ENCODE data around the gene NAA25.

Gene NAA25

DNA sequence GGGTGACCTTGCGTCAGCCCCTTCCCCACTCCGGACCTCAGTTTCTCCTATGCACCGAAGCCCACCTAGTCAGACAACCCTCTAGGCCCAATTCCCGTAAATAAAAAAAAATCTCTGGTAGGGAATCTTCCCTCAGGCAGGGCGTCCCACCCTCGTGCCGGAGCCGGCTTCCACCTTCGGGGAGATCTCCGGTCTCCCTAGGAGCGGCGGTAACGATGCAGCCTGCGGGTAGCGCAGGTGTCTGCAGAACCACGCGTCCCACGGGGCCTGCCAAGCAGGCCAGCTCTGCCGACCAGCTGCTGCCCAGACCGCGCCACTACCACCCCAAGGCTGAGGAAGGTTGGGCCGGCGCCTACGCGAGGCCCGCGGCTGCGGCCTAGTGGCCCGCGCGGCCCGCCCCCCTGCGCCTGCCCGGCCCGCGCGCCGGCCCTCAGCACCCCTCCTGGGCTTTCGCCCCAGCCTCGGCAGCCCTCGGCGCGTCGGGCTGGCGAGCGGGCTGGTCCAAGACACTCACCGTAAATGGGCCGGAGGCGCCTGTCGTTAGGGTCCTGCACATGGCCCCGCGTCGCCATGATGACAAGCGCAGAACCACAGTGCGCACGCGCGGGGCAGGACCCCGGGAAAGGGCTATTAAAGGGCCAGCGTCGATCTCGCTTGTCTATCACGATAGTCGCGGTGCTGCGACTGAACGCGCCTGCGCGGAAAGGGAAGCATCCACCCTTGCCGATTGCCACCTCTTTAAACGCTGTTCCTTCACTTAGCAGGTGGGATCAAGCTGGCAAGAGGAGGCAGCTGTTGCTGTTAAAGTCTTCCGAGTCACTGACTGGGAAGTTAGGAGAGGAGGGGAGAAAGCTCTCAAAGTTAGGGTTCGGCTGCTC, at the start of gene NAA25:
TSS of gene NAA25 (minus strand) at position 582 of the 878 bp plus-strand sequence. CDS start at position 572, 10 bp downstream.
- no peak for FAIRE-seq

DNA sequence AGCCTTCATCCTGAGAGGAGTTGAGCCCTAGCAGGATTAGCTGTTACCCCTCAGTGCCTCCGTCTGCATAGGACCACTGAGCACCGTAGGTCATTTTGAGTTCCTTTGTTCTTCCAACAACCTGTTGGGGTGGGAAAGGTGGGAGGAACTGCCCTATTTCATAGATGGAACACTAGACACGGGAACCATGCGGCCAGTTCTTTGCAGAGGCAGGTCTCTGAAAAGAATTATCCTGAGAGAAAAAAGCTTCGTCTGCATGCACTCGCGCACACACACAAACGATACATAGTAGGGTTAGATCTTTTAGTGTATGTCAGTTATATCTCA, 45.3 kb upstream of the NAA25 start:
- FAIRE-seq: no peak

DNA sequence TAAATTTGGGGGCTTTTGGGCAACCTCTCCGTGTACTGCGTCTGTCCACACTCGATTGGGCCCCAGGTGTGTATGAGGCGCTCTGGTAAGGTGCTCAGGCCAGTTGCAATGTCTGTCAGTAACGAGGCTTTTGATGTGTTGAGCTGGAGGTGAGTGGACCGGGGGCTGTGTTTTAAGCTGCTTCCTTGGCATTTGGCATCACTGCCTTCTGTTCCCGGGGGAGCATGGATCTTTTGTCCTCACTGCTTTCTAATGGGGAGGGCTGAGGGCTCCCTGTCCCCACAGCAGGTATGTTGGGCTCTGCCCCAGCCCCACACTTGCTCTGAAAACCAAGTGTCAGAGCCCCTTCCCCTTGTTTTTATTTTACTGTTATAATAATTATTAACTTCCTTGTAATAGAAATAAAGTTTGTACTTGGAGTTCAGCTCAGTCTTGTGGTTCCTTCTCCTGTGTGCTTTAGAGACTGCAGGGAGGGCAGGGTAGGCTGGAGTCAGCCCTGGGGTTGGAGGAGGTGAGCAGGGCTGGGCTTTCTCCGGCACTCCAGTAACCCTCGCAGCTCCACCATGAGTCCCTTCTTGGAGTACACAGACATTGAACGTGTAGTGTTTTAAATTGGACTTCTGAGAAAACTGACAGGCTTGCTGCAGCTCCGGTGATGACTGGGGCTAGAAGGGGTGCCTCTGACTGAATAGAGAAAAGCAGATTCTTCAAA, 44.8 kb upstream of the NAA25 start:
- no peak for FAIRE-seq

DNA sequence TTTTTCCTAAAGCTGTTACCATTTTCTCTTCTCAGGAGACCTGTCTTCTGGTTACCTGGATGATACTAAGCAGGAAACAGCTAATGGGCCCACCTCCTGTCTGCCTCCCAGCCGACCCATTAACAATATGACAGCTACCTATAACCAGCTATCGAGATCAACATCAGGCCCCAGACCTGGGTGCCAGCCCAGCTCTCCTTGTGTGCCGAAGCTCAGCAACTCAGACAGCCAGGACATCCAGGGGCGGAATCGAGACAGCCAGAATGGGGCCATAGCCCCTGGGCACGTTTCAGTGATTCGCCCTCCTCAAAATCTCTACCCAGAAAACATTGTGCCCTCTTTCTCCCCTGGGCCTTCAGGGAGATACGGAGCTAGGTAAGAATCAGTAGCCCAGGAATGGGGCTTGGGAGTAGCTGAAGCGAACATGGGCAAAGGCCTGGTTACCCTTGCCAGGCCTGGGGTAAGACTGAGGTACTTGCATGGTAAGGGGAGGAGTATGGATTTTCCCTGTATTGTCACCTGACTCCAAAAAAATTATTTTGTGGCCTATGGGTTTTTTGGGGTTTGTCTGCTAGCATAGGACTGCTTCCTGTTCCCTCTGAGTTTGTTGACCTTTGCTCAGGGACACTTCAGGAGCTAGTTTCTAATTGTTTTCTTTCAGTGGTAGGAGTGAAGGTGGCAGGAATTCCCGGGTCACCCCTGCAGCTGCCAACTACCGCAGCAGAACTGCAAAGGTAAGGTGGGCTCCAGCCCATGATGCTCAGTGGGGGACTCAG, 43.4 kb upstream of the NAA25 start:
- no peak for FAIRE-seq

DNA sequence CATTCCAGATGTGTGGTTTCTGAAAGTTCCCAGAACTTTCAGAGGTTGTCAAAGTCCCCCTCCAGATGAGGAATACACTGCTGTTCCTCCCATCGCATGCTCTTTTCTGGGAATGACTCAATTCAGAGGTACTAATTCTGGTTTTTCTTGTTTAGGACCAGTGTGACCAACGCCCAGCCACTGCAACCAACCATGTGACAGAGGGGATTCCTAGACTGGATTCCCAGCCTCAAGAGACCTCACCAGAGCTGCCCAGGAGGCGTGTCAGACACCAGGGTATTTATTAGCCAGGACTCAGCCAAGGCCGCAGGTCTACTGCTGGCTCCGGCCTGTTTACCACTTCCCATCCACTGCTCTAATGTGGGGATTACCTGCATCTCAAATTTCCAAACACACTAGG, 41.0 kb upstream of the NAA25 start:
- no peak for FAIRE-seq

DNA sequence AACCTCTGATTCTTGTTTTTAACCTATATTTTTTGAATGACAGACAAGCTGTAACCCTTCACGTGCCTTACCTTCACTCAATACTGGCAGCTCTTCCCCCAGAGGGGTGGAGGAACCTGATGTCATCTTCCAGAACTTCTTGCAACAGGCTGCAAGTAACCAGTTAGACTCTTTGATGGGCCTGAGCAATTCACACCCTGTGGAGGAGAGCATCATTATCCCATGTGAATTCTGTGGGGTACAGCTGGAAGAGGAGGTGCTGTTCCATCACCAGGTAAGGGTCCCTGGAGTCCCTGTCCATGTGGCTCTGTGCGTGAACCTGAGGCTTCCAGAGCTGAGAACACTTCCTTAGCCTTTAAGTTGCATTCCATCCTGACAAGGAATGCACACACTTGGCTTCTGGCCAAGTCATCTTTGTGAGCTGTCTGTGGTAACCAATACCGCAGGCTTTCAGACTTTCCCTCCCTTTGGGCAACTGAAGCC, 39.5 kb upstream of the NAA25 start:
- FAIRE-seq: no peak

DNA sequence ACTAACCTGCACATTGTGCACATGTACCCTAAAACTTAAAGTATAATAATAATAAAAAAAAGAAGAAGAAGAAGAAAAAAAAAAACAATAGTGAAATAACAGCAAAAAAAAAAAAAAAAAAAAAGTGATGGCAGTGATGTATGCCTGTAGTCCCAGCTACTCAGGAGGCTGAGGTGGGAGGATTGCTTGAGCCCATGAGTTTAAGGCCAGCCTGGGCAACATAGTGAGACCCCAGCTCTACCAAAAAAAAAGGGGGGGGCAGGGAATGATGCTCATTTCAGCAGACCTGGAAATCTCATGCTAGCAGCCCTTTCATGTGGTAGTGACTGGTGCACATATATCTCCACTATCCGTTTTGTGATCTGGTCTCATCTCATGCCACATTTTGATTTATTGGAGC, 37.5 kb upstream of the NAA25 start:
- no peak for FAIRE-seq

DNA sequence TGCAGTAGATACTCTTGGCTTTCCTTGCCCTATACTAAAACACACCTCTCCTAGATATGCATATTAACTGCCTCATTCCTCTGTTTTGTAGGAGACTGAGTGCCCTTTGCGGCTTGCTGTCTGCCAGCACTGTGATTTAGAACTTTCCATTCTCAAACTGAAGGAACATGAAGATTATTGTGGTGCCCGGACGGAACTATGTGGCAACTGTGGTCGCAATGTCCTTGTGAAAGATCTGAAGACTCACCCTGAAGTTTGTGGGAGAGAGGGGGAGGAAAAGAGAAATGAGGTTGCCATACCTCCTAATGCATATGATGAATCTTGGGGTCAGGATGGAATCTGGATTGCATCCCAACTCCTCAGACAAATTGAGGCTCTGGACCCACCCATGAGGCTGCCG, 32.1 kb upstream of the NAA25 start:
- FAIRE-seq: no peak

DNA sequence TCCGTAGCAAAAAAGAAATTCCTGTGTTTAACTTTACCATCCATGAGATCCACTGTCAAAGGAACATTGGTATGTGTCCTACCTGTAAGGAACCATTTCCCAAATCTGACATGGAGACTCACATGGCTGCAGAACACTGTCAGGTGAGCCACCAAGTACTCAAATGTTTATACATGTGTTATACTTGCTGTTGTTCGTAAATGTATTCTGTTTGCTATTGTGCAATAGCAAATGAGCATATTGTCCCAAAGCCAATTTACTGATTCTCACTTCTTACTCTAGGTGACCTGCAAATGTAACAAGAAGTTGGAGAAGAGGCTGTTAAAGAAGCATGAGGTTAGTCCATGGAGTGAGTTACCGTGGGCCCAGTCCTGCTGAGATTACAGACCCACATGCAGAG, 26.1 kb upstream of the NAA25 start:
- FAIRE-seq: no peak

DNA sequence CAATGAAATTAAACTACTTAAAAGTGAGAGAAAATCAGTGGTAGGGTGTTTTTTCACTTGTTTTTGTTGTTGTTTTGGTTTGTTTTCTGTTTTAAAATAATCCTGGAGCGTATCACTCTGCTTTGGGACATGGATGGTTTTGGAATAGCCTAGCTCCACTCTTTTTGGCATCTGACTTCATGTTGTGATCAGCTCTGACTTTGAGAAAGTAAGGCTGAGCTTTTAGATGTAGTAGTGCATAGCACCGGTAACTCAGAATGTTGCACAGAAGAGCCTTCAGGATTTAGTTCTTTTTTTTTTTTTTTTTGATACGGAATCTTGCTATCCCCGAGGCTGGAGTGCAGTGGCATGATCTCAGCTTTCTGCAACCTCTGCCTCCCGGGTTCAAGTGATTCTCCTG, 24.8 kb upstream of the NAA25 start:
- FAIRE-seq: no peak

DNA sequence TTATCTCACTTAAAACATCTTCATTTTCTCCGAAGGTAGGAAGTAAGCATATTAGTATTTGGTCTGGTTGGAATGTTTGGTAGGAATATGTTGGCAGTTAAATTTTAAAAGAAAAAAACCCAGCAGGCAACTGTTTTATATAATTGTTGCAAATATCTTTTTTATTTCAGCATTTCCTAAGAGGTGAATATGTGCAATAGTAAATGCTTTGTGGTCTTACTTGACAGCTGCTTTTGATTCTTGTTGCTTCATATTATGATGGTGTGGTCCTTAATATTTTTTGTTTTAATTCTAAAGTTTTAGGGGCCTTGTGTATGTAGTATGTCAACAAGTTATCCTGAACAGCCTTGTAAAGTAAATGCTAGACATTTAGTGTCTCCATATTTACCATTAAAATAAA, 23.1 kb upstream of the NAA25 start:
- FAIRE-seq: no peak

DNA sequence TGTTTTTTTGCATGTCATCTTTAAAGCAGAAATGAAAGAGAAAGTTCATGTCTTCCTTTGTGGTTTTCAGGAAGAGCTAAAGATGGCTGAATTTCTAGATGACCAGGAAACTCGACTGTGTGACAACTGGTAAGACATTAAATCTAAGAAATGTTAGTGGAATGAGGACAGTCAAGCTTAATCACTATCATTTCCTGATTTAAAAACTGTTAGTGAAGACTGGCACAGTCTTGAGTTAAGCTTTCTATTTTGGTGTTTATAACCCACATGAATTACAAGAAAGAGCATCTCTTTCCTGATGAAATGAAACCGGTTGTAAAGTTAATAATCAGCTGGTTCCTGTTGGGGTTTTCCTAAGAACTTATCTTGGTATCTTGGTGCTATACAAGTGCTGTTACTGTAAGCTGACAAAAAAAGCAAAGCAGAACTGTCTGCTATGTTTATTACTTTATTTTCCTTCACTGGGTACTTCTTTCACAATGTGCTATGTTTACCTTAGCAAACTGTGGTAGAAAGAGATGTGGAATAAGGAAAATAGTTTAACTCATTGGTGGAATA, 21.9 kb upstream of the NAA25 start:
- FAIRE-seq: no peak

DNA sequence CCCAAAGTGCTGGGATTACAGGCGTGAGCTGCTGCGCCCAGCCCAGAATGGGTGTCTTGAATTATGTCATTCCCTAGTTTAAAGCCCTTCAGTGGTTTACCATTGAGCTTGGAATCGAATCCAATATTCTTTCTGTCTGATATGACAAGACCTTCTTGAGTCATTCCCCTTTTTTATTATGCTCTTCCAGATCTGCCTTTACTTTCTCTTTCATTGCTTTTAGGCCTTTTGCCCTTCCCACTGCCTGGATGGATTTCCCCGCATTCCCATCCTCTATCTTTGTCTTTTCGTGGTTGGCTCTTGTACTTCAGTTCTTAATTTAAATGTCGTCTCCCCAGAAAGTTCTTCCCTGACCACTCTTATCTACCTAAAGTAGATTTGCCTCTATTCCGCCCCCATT, 18.3 kb upstream of the NAA25 start:
- no peak for FAIRE-seq

DNA sequence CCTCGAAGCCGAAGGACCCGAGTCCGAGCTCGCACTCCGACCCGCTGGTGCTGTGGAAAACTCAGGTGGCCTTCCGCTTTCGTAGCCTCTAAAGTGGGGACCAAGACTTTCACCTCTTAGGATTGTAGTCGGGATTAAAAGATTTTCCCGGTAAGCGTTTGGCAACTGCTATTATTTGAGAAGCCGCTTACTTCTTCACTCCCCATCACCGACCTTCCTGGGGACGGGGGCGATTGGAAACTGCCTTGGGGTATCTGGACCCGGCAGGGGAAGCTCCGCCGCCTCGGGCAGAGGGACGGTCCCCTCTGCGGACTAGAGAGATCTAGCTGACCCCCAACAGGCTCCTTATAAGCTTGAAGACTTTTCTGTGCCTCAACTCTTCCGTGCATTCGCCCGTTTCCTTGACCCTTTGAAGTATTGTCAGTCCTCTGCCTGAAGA, 17.4 kb upstream of the NAA25 start:
- no peak for FAIRE-seq

DNA sequence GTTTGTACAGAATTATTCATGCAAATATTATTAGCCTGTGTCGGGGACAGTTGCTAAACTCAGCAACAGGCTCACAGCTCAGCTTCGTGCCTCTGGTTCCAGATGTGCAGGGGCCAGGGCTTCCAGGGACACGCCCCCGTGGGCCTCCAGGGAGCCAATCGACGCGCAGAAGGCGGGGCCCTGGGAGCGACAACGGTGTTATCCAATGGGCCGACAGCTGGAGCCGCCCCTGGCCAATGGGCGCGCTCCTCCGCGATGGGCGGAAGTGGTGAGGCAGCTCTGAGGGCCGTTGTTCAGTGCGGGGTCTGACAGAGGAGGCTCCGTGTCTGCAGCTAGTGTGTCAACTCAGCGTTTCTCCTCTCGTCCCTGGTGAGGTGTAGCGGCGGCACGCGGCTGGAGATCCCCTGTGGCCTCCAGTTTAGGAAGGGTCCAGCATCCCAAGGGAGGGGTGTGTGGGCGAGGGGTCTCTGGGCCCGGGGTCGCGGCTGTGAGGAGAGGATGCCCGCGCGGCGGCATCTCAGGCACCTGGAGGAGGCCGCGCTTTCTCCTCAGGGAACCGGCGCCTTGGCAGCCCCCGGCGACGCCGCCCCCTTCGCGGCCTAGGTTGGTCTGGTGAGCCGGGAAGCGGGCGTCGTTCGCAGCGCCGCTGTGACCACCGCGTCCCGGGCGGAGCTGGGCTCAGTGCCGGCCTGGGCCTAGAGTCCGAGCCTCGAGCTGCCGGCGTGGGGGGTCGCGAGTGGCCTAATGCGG, 16.8 kb upstream of the NAA25 start, which contains the start of gene TRAFD1:
TSS of gene TRAFD1 (plus strand) at position 311 of the 750 bp plus-strand sequence. CDS start 4,963 bp downstream, outside the sequence.
- FAIRE-seq: peak; percentile 88

DNA sequence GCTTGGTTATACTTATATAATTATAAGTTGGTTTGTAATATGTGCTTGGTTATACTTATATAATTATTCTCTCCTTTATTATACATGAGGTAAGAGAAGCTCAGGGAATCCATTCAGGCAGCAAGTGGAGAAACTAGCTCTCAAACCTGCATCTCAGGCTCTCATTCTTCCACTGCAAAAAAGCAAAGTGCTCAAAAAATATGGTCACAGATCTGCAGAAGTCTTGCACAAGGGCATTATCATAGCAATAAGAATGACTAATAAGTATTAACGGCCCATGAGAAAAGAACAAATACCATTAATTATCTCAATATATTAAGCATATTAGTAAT, 16.3 kb upstream of the NAA25 start:
- FAIRE-seq: no peak

DNA sequence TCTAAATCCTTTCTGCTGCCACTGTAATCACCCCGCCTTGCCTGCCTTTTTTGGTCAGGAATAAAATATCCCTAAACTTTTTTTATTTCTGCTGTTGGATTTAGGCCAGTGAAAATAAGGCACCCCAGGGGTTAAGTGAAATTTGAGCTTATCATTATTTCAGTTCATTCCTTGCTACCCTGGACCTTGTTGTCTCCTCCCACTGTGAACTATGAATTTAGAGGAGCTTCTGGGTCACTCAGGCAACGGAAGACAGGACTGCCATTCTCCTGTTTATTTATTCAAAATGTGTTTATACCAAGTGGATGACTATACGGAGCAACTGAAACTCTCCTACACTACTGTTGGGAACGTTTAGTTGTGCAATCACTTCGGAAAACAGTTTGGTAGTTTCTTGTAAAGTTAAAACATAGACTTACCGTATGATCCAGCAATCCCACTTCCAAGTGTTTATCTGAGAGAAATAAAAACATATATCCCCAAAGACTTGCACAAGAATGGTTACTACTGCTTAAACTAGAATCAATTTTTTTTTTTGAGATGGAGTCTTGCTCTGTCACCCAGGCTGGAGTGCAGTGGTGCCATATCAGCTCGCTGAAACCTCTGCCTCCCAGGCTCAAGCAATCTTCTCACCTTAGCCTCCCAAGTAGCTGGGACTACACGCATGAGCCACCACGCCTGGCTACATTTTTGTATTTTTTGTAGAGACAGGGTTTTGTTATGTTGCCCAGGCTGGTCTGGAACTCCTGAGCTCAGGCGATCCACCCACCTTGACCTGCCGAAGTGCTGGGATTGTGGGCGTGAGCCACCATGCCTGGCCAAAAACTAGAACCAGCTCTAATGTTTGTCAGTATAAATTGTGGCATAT, 14.5 kb upstream of the NAA25 start:
- no peak for FAIRE-seq

DNA sequence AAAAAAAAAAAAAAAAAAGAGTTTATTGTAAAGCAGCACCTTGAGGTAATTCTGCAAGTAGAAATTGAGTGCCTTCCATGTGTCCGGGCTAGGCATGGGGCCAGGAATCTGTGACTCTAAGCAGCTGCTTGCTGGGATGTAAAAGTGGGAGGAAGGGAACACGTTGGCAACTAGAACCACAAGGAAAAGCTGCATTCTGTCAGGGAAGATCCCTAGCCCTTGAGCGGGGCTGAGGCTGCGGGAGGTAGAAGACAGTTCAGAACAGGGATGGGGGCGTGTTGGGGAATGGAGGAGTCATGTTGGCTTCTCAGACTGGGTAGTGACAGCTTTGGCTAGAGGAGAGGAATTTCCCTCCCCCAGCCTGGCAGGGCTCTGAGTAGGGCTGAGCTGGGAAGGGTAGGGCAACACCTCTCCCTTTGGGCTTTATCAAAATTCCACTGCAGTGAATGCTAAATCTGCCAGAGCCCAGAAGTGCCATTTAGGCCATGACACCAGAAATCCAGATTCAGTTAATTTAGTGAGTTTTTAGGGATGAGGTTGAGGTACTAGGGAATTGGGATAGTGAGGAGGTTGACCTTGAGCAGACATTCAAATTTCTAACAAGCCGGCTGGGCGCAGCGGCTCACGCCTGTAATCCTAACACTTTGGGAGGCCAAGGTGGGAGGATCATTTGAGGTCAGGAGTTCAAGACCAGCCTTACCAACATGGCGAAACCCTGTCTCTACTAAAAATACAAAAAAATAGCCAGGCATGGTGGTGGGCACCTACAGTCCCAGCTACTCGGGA, 13.4 kb upstream of the NAA25 start:
- no peak for FAIRE-seq

DNA sequence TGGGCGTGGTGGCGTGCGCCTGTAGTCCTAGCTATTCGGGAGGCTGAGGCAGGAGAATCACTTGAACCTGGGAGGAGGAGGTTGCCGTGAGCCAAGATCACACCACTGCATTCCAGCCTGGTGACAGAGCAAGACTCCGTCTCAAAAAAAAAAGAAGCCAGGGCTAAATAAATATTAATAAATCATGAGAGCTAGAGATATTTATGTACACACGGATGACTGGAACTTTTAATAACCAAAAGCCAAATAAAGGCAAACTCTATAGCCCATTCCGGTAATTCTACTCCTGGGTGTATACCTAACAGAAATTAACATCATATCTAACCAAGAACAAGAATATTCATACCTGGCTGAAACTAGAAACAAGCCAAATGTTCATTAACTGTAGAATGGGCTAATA, 9.1 kb upstream of the NAA25 start:
- FAIRE-seq: no peak

DNA sequence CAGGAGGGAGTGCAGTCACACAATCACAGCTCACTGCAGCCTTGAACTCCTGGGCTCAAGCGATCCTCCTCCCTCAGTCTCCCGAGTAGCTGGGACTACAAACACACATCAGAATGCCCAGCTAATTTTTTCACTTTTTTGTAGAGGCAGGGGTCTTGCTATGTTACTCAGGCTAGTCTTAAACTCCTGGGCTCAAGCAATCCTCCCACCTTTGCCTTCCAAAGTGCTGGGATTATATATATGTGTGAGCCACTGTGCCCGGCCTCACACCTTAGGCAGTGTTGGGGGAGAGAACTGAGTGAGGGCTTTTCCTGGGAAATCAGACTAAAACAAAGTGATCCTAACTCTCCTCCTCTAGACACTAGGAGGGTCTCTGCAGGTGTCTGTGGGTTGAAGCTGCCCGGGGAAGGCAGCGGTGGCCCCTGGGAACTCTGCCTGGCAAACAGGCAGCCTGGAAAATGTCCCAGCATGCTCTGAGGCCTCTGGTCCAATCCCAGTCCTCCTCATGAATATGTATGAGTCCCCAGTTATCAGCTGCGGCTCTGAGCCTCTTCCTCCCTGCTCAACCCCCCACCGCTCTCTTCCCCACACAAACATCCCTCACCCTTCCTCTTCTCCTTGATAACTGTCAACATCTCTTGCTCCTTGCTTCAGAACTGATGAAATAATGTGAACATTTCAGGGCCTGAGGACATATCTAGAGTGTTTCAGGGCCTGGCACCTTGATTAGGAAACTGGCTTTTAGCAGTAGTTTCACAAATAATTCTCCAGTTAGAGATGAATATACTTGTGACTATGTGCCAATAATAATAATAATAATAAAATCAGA, 7.9 kb upstream of the NAA25 start:
- FAIRE-seq: no peak

Data from A204.1 (cell line).